Kidney (tissue), 14 donors: ENCODE data around the gene LAIR2. TPM values are rescaled to one million over a fixed set of nuclear protein-coding genes. Genes with fewer than 3 reads are reported as not detected.
"Not testable (repeated sequence)": the region's sequence is repeated elsewhere in the genome, so short reads cannot be mapped to it uniquely, and the experiment has no call there.

Experiments used
- DNase-seq, 5 donors: peaks; one replicate each; pipeline ENCODE4 v3.0.0-alpha.2; 2013 to 2020
- FAIRE-seq: peaks from 2 replicates; lab custom pipeline; 2012; peaks lifted over from hg19 to GRCh38; lab: Jason Lieb, UNC
- H3K27ac ChIP-seq, 2 donors: one replicate each; pipeline ENCODE4 v1.7.0; 2013; ENCODE audit warnings: low read depth in 2 of 2, low read length in 2 of 2, inconsistent platforms in 1 of 2
- H3K27me3 ChIP-seq: one replicate; pipeline ENCODE4 v1.7.1; 2013; ENCODE audit warnings: low read length, inconsistent platforms; ENCODE audit not compliant: control insufficient read depth, insufficient read depth
- H3K36me3 ChIP-seq, 3 donors: one replicate each; pipeline versions ENCODE4 v1.7.0 to v1.7.1; 2013; ENCODE audit warnings: low read length in 3 of 3, control low read depth in 1 of 3, inconsistent platforms in 1 of 3; ENCODE audit not compliant: insufficient read depth in 3 of 3, control insufficient read depth in 2 of 3
- H3K4me1 ChIP-seq, 3 donors: one replicate each; pipeline versions ENCODE4 v1.7.0 to v1.7.1; 2013; ENCODE audit warnings: low read length in 3 of 3, inconsistent platforms in 1 of 3, low read depth in 1 of 3; ENCODE audit not compliant: control insufficient read depth in 2 of 3, insufficient read depth in 2 of 3
- H3K4me3 ChIP-seq, 3 donors: one replicate each; pipeline versions ENCODE4 v1.7.0 to v1.8.1; 2013; ENCODE audit warnings: low read length in 3 of 3, control low read depth in 1 of 3, inconsistent platforms in 1 of 3
- H3K9ac ChIP-seq, 3 donors: one replicate each; pipeline versions ENCODE4 v1.7.0 to v1.7.1; 2013; ENCODE audit warnings: low read length in 3 of 3, control low read depth in 1 of 3, inconsistent platforms in 1 of 3
- H3K9me3 ChIP-seq, 3 donors: one replicate each; pipeline versions ENCODE4 v1.7.0 to v1.7.1; 2013; ENCODE audit warnings: low read length in 3 of 3, control low read depth in 1 of 3, inconsistent platforms in 1 of 3; ENCODE audit not compliant: control insufficient read depth in 2 of 3, insufficient read depth in 1 of 3
- intact Hi-C: fragments of 100-400 bp; cut with DNase I; formaldehyde crosslinking; loops from one replicate; pipeline ENCODE4 v1.11.1; 2022
- polyA plus RNA-seq: library from polyadenylated mRNA; stranded (reverse); fragments of 350-450 nt; fragmentation: Illumina TruSeq; extraction: RNeasy Lipid Tissue Mini Kit (QIAGEN cat#74804); gene quantifications from one replicate; pipeline ENCODE4 v1.2.3, GENCODE V29; 2014; ENCODE audit warnings: low read depth, low replicate concordance; ENCODE audit not compliant: insufficient read depth
- total RNA-seq: library from RNA; stranded (reverse); fragmentation: NEBNext Ultra II Directional; extraction: Animal tissue kit (Norgen Biotek cat#: 25700); gene quantifications from one replicate; pipeline ENCODE4 v1.2.1, GENCODE V29; 2021
- TF ChIP-seq, protein P1 (sequence below): IDR thresholded peaks from 3 replicates; pipeline ENCODE4 v1.5.1; 2012; ENCODE audit warnings: mild to moderate bottlenecking, moderate library complexity, borderline replicate concordance; ENCODE audit not compliant: insufficient read depth; ENCODE audit errors: extremely low read depth
- donor health status: control.
- donor health status: control.
- donor health status: control.
- donor health status: control.
- donor health status: control.
- donor health status: DM: yes; HTN: yes; CAD: no.
- donor health status: Normal renal cell carcinoma (clear cell type).

LAIR2 gene
- total and polyA plus RNA-seq, 2 donors from 2014 or later: not detected

GRCh38 chr19:54464630-54465425, 37.8 kb upstream of the LAIR2 start:
- peaks cover 0 to 13% (median 1%) of the 10 kb centered on the region in 3 donors for H3K36me3 ChIP-seq
- DNase-seq (peak; percentile 90 to 98 (median 94)), FAIRE-seq (no peak)
- TF ChIP-seq, protein P1, sequence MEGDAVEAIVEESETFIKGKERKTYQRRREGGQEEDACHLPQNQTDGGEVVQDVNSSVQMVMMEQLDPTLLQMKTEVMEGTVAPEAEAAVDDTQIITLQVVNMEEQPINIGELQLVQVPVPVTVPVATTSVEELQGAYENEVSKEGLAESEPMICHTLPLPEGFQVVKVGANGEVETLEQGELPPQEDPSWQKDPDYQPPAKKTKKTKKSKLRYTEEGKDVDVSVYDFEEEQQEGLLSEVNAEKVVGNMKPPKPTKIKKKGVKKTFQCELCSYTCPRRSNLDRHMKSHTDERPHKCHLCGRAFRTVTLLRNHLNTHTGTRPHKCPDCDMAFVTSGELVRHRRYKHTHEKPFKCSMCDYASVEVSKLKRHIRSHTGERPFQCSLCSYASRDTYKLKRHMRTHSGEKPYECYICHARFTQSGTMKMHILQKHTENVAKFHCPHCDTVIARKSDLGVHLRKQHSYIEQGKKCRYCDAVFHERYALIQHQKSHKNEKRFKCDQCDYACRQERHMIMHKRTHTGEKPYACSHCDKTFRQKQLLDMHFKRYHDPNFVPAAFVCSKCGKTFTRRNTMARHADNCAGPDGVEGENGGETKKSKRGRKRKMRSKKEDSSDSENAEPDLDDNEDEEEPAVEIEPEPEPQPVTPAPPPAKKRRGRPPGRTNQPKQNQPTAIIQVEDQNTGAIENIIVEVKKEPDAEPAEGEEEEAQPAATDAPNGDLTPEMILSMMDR: no peak
- peak overlapping the region; percentile 90 to 97 for H3K27ac ChIP-seq
- H3K9me3 ChIP-seq: no peaks in the 10 kb centered on the region
- H3K4me3 ChIP-seq: peak overlapping the region; percentile 37 to 74 (median 59)
- peak overlapping the region in 1 of 3 donors; percentile 61 for H3K9ac ChIP-seq
- H3K4me1 ChIP-seq: peaks cover 0 to 16% (median 5%) of the 10 kb centered on the region in 3 donors
- no peaks in the 10 kb centered on the region for H3K27me3 ChIP-seq
- intact Hi-C loops: no loop called here

DNA sequence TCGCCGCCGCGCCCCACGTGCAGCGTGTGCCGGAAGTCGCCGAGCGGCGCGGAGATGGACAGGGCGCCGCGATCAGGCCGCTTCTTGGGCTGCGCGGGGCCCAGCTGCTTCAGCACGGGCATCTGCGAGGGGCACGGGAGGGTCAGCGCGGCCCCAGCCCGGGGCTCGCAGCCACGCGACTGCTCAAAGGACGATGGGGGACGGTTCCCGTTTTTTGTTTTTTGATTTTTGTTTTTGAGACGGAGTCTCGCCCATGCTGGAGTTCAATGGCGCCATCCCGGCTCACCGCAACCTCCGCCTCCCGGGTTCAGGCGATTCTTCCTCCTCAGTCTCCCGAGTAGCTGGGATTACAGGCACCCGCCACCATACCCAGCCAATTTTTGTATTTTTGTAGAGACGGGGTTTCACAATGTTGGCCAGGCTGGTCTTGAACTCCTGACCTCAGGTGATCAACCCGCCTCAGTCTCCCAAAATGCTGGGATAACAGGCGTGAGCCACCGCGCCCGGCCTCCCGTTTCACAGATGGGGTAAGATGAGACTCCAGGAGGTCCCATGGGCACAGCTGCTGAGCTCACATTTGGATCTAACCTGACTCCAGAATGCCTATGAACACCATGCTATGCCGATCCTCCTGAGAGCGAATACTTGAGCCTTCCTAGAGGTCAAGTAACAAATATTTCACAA, 37.1 kb upstream of the LAIR2 start:
- Histone ChIP-seq H3K9ac (no peak overlapping the region), H3K9me3 (no peaks in the 10 kb centered on the region), H3K27ac (no peak overlapping the region), H3K36me3 (peaks cover 0 to 9% (median 0%) of the 10 kb centered on the region in 3 donors), H3K27me3 (peaks cover 2% of the 10 kb centered on the region), H3K4me3 (no peak overlapping the region), H3K4me1 (peaks cover 0 to 16% (median 5%) of the 10 kb centered on the region in 3 donors)
- TF ChIP-seq, protein P1: no peak
- intact Hi-C loops: no loop called here
- FAIRE-seq (no peak), DNase-seq (peak in 3 of 5 donors; percentile 32 to 86 (median 67))

GRCh38 chr19:54466110-54466480, 36.5 kb upstream of the LAIR2 start:
- H3K36me3 ChIP-seq, H3K9ac ChIP-seq, FAIRE-seq, H3K4me3 ChIP-seq, H3K27me3 ChIP-seq, H3K9me3 ChIP-seq, H3K27ac ChIP-seq, intact Hi-C loops: not testable (repeated sequence)
- peak in 2 of 5 donors; percentile 30 to 60 for DNase-seq
- peaks cover 0 to 16% (median 5%) of the 10 kb centered on the region in 3 donors for H3K4me1 ChIP-seq

DNA sequence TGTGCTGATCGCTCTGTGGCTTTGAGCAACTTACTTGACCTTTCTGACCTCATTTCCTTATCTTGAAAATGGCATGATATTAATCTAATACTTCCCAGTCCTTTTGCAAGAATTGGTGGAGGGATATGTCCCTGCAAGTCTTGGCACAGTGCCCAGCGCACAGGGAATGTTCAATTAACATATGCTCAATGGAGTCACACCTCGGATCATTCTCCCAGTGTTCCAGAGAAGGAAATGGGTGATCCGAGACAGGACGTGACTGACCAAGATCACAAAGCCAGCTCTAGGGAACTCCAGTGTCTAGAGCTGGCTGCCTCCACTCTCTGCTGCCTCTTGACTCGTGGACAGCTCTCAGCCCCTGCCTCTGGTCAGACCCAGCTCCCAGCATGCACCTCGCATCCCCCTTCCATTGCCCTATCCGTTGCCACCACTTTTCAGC, 33.1 kb upstream of the LAIR2 start:
- FAIRE-seq: no peak
- TF ChIP-seq, protein P1: no peak
- Histone ChIP-seq H3K36me3 (no peaks in the 10 kb centered on the region), H3K27ac (peak overlapping the region in 1 of 2 donors; percentile 48), H3K4me1 (peaks cover 0 to 9% (median 0%) of the 10 kb centered on the region in 3 donors), H3K27me3 (peaks cover 3% of the 10 kb centered on the region), H3K9ac (no peak overlapping the region), H3K4me3 (no peak overlapping the region), H3K9me3 (no peaks in the 10 kb centered on the region)
- intact Hi-C loops: no loop called here
- peak in 4 of 5 donors; percentile 17 to 85 (median 52) for DNase-seq
